Measurements from ENCODE around the gene ALDH7A1.
A peak's percentile ranks its signal among the peaks of the same experiment; 100 is the strongest.
"Not testable (repeated sequence)": the region's sequence is repeated elsewhere in the genome, so short reads cannot be mapped to it uniquely, and the experiment has no call there.

The ALDH7A1 gene

DNA sequence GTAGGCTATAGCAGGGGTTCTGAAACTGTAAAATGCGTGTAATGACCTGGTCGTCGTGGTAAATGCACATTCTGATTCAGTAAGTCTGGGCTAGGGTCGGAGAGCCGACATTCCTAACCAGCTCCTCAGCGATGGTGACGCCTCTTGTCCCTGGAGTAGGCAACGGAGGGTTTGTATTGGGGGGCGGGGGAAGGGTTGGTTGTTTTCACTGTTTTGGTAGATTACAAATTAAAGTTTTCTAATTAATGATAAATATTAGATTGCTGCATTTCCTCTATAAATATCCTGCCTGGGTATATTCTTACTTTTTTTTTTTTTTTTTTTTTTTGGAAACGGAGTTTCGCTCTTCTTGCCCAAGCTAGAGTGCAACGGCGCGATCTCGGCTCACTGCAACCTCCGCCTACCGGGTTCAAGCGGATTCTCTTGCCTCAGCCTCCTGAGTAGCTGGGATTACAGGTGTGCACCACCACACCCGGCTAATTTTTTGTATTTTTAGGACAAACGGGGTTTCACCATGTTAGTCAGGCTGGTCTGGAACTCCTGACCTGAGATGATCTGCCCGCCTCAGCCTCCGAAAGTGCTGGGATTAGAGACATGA lies 566 bp upstream of the ALDH7A1 start:
- no peak for DNase-seq (ENCODE audit: low spot score)
- FAIRE-seq, result no peak

DNA sequence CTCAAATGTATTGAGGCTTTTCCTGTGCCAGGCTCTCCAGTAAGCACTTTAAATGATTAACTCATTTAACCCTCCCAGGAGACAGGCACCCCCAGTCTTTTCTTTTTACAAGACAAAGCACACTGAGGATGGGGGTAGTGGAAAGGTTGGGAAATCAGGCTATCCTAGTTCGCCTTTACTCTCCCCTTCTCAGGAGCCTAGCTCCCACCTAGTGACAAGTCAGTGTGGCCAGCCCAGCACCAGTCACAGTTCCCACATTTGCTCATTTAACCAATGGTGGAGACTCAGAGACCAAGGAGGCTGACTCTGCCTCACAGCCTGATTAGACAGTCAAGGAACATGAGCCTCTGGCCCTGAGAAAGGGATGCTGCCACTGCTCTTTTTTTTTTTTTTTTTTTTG lies 3.5 kb downstream of the ALDH7A1 start:
- FAIRE-seq (no peak), DNase-seq (ENCODE audit: low spot score) (no peak)

DNA sequence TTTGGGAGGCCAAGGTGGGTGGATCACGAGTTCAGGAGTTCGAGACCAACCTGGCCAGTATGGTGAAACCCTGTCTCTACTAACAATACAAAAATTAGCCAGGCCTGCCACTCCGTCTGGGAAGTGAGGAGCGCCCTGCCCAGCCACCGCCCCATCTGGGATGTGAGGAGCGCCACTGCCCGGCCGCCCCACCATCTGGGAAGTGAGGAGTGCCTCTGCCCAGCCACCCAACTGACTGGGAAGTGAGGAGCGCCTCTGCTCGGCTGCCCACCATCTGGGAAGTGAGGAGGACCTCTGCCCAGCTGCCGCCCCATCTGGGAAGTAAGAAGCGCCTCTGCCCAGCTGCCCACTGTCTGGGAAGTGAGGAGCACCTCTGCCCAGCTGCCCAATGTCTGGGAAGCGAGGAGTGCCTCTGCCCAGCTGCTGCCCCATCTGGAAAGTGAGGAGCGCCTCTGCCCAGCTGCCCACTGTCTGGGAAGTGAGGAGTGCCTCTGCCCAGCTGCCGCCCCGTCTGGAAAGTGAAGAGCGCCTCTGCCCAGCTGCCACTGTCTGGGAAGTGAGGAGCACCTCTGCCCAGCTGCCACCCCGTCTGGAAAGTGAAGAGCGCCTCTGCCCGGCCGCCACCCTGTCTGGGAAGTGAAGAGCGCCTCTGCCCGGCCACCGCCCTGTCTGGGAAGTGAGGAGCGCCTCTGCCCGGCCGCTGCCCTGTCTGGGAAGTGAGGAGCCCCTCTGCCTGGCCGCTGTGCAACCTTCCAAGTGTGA lies 5.3 kb downstream of the ALDH7A1 start:
- DNase-seq (ENCODE audit: low spot score) (no peak), FAIRE-seq (no peak)

DNA sequence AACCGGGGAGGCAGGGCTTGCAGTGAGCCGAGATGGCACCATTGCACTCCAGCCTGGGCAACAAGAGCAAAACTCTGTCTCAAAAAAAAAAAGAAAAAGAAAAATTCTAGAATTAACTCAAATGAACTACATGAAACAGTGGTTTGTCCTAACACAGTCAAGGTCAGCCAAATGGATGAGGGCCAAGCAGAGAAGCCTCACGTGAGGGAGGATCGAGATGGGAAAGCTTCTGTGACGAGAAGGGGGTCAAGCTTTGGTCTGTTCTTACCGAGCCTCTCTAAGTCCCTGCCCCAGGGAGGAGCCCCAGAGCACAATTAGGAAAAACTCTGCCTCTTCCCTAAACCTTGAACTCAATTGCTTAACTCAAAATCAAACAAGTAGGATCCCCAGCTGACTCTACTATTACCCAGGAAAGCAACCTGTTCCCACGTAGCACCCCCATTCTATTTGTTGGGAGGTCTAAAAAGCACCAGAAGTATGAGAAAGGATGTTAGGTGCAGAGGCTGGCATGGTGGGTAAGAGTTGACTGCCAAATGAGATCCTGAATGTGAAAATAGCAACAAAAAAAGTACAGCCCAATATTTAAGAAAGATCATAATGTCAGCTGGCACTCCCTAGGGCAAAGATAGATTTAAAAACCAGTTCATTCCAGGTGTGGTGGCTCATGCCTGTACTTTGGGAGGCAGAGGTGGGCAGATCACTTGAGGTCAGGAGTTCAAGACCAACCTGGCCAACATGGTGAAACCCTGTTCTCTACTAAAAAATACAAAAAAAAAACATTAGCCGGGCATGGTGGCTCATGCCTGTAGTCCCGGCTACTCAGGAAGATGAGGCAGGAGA lies 7.2 kb downstream of the ALDH7A1 start:
- FAIRE-seq (no peak), DNase-seq (ENCODE audit: low spot score) (no peak)

DNA sequence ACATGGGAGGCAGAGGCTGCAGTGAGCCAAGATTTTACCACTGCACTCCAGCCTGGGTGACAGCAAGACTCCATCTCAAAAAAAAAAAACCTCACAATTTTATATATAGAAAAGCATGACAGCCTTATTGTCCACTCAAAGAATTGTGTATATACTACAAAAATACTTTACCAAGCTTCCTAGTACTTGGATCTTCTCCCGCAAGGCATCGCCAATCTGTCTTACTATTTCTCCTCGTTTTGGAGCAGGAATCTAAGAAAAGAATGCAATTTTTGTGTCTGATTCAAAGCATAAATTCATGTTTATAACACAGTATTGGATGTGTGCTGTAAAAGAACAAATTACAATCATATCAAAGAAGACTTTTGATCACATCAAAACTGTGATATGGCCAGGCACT lies 11.3 kb downstream of the ALDH7A1 start:
- FAIRE-seq (no peak), DNase-seq (ENCODE audit: low spot score) (no peak)

DNA sequence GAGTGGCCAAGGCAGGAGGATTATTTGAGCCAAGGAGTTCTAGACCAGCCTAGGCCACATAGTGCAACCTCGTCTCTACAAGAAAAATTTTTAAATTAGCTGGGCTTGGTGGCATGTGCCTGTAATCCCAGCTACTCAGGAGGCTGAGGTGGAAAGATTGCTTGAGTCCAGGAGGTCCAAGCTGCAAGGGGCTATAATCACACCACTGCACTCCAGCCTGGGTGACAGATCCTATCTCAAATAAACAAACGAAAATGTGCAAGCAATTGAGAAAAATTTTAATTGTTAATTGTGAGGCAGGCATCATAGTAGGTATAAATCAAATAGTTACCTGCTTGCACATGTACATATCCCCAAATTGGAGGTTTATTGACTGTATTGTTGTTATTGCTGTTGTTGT lies 15.3 kb downstream of the ALDH7A1 start:
- DNase-seq (ENCODE audit: low spot score) (no peak), FAIRE-seq (no peak)

DNA sequence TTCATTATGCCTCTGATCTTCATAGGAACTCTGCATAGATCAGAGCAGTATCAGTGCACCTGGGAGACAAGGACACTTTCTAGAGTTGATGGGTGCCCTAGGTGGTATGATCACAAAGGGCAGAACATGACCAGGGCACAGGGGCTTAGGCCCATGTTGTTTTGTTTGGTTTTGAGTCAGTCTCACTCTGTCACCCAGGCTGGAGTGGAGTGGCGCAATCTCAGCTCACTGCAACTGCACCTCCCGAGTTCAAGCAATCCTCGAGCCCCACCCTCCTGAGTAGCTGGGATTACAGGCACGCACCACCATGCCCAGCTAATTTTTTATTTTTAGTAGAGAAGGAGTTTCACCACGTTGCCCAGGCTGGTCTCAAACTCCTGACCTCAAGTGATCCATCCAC lies 17.6 kb downstream of the ALDH7A1 start:
- no peak for DNase-seq (ENCODE audit: low spot score)
- FAIRE-seq, result no peak

DNA sequence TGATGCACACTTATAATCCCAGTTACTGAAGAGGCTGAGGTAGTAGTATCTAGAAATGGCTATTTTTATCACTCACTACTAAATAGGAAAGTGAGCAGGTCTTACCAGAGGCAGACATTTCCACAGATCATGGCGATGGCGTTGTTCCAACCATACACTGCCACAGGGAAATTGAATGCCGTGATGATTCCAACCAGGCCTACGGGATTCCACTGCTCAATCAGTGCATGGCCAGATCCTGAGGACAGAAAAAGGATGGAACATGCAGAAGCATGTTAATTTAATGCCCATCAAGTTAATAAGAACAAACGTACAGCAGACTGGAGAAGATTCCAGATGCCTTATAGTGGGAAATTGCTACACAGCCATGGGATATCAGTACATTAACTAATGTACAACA lies 18.0 kb downstream of the ALDH7A1 start:
- DNase-seq (ENCODE audit: low spot score), result no peak
- no peak for FAIRE-seq

DNA sequence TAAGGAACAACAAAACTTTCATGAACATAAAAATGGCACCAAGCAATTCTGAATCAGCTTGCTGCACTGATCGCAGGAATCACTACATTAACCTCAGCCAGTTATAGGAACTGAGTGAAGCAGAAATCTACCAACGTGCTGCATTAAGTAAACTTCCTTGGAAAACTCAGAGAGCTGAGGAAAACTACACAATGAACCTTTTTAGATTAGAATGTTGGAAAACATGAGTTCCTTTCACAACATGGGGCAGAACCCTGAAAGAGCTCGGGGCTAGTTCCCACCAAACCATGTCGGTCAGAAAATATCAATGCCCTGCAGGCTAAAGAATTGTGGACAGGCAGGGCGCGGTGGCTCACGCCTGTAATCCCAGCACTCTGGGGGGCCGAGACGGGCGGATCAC lies 19.4 kb downstream of the ALDH7A1 start:
- FAIRE-seq (no peak), DNase-seq (ENCODE audit: low spot score) (no peak)

DNA sequence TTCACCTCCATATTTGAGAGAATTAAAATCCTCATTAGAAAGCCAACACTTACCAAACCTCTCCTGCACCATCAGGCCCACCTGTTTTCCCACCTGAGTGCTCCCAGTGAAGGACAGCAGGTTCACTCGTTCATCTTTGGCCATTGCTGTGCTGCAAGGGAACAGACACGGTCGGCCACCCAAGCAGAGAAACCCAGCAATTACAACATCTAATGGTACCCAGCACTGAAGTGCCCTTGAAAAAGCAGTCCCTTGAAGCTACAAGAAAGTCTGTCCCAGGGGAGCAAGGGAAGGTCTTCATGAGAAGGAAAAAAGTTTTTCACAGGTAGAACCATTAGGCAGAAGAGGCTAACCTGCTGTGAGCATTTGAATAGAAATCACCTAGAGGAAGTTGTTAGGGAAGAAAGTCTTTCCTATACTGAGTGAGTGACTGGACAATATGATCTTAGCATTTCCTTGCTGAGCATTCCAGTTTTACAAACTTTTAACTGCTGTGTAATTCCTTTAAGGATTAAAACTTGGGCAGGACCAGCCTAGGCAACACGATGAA lies 26.7 kb downstream of the ALDH7A1 start:
- no peak for FAIRE-seq

DNA sequence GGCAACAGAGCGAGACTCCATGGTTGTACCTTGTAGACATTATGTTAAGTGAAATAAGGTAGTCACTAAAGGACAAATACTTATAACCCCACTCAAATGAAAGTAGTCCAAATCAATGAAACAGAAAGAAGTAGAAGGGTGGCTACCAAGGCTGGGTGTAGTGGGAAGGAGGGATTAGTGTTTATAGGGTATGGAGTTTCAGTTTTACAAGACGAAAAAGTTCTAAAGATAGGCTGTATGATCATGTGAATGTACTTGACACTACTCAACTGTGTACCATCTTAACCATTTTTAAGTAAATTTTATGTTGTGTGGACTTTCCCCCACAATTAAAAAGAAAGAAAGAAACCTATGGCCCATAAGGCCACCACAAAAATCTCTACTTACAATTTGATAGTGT lies 32.2 kb downstream of the ALDH7A1 start:
- FAIRE-seq (no peak), DNase-seq (ENCODE audit: low spot score) (no peak)

More for the DNA sequence above, 26.7 kb downstream of the ALDH7A1 start:
- DNase-seq (ENCODE audit: low spot score), result no peak

DNA sequence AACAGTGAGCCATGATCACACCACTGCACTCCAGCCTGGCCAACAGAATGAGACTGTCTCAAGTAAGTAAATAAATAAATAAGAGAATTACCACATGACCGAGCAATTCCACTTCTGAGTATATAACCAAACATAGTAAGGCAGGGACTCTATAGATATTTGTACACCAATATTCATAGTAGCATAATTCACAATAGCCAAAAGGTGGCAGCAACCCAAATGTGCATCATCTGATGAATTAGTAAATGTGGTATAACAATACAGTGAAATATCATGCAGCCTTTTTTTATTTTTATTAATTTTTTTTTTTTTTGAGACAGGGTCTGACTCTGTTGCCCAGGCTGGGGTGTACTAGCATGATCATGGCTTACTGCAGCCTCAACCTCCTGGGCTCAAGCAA lies 33.1 kb downstream of the ALDH7A1 start:
- DNase-seq (ENCODE audit: low spot score) (no peak), FAIRE-seq (no peak)

DNA sequence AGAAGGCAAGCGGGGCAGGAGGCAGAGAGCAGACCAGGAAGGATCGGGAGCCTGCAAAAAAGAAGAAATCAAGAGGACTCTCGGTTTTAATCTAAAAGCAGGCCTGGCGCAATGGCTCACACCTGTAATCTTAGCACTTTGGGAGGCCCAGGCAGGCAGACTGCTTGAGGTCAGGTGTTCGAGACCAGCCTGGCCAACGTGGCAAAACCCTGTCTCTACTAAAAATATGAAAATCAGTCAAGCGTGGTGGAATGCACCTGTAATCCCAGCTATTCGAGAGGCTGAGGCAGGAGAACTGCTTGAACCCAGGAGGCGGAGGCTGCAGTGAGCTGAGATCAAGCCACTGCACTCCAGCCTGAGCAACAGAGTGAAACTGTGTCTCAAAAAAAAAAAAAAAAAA lies 39.9 kb downstream of the ALDH7A1 start:
- not testable (repeated sequence) for FAIRE-seq; DNase-seq (ENCODE audit: low spot score)

DNA sequence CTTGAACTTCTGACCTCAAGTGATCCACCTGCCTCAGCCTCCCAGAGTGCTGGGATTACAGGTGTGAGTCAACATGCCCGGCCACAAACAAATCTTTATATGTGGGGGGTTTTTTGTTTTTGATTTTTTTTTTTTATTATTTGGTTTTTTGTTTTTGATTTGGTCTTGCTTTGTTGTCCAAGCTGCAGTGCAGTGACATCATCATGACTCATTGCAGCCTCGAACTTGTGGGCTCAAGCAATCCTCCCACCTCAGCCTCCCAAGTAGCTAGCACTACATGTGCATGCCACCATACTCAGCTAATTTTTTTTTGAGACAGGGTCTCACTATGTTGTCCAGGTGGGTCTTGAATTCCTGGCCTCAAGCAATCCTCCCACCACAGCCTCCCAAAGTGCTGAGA lies 42.4 kb downstream of the ALDH7A1 start:
- FAIRE-seq (no peak), DNase-seq (ENCODE audit: low spot score) (no peak)

DNA sequence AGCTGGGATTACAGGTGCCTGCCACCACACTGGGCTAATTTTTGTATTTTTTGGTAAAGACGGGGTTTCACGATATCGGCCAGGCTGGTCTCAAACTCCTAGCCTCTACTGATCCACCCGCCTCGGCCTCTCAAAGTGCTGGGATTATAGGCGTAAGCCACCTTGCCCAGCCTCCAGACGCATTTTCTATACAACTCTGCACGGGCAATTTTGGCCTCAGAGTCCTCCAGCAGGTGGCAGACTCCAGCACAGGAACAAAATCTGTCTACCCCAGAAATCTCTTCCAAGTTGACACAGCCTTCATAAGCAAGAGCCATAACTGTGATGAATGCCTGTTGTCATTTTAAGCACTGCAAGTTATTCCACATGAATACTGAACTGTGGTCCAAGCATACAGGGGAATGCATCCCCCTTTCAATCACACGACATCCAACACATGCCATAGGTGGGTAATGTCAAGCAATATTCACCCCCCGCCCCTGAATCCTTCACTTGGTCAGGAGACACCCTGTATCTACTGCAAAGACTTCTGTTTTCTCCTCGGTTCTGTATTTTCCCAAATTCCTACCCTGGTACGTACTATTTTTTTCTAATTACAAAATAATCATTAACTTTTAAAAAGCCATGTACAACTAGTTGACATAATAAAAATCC lies 50.8 kb downstream of the ALDH7A1 start:
- peak; percentile 29 for DNase-seq (ENCODE audit: low spot score)
- no peak for FAIRE-seq

DNA sequence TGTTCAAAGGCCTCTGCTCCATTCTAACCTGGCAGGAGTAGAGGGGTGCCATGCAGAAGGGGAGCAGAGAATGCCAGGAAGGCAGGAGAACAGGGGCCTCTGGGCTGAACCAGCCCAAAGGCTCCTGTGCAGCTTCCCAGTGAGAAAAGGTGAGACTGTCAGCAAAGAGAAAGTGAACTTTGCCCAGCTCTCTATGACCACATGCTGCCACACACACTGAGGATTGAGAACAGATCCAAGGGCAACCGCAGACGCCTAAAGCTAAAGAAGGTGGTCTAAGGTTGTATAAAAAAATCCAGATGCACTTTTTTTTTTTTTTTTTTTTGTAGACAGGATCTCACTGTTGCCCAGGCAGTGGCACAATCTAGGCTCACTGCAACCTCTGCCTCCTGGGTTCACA lies 51.4 kb downstream of the ALDH7A1 start:
- FAIRE-seq (no peak), DNase-seq (ENCODE audit: low spot score) (no peak)

DNA sequence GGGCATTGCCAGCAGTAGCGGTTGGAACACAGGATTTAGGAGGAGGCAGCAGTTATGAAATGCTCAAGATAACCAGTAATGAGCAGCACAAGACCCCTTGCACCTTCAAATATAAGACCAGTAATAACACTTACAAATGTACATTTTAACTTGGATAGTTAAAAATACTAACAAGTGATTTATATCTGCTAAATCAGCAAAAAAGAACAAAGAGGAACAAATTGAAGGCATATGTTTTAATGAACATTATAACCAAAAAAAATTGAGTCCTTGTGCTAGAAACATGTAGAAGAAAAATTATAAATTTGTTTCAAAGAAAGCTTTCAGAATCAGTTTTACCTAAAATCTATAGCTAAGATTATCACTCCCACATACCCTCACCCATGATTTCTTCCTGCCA lies 52.0 kb downstream of the ALDH7A1 start:
- no peak for FAIRE-seq
- DNase-seq (ENCODE audit: low spot score), result no peak

DNA sequence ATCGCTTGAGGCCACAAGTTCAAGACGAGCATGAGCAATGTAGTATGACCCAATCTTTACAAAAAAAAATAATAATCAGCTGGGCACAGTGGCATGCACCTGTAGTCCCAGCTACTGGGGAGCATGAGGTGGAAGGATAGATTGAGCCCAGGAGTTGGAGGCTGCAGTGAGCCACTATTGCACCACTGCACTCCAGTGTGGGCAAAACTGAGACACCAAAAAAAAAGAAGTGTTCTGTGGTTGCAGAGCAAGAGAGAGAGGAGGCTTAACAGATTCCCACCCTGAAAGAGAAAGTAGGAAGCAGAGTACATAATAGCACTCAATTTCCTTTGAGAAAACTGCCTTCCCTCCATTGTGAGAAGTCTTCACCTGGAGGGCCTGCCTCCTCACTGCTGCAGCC lies 52.6 kb downstream of the ALDH7A1 start:
- FAIRE-seq (no peak), DNase-seq (ENCODE audit: low spot score) (no peak)

DNA sequence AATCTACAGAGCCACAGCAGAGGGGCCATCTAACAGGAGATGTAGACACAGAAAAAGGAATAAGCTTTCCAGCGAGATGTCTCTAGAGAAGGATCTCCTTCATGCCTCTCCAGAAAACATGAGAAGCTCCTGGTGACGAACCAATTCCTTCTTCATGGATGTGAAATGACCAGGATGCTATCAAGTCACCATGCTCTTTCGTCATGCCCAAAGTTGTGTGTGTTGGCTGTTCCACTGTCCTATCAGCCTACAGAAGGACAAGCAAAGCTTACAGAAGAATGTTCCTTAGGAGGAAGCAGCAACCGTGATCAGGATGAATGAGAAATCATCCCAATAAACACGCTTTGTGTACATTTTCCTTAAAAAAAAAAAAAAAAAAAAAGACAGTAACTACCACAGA lies 54.4 kb downstream of the ALDH7A1 start:
- DNase-seq (ENCODE audit: low spot score), result no peak
- FAIRE-seq, result no peak

DNA sequence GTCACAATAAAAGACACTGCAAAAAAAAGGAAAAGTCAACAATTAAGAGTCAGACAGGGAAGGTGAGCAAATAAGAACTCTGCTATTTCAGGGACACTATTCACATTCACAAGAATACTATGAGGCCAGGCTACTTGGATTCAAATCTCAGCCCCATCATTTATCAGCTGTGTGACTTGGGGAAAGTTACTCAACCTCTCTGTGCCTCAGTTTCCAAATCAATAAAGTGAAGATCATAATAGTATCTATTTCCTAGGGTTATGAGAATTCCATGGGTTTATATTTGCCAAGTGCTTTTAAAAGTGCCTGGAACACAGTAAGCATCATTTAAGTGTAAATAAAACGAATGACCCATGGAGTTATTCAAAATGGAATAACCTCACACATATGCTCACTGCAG lies 56.4 kb downstream of the ALDH7A1 start:
- FAIRE-seq, result no peak

DNA sequence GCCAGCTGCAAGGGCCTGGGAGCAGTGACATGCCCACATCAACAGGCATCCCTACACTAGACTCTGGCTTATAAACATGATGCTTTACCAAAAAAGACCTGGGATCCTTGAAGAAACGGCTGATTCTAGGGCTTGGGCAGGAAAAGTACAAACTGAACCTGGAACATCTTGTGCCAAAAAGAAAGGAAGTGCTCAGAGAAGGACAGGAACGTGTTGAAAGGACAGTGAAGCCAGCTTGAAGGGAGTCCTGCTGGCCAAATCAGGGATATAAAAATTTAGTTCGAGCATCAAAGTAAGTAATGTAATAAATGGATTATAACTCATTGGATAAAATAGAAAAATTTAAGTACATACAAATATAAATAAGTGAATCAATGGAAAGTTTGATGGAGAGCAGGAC lies 58.1 kb downstream of the ALDH7A1 start:
- no peak for DNase-seq (ENCODE audit: low spot score)
- no peak for FAIRE-seq

More for the DNA sequence above, 56.4 kb downstream of the ALDH7A1 start:
- DNase-seq (ENCODE audit: low spot score), result no peak

Measured in RCC 7860 (cell line).